HepG2 (cell line): ENCODE data around the gene TBX21. TPM values are rescaled to one million over a fixed set of nuclear protein-coding genes. Genes with fewer than 3 reads are reported as not detected.

Experiments
- CHD4 ChIP-seq: fragments of 200-600 bp; sonication (generic); IDR thresholded peaks from 2 replicates; pipeline ENCODE4 v1.7.0; 2017; ENCODE audit warnings: mild to moderate bottlenecking, low read length, borderline replicate concordance
- DMAP1 ChIP-seq: IDR thresholded peaks from 2 replicates; pipeline ENCODE4 v1.6.1; 2016
- ETV6 ChIP-seq: sonication (generic); formaldehyde crosslinking; conservative IDR thresholded peaks from 2 replicates; pipeline ENCODE4 v1.4.0; 2020; ENCODE audit warnings: missing genetic modification reagents
- GABPB1 ChIP-seq: IDR thresholded peaks from 2 replicates; pipeline ENCODE4 v1.6.1; 2016; ENCODE audit warnings: mild to moderate bottlenecking, missing genetic modification reagents, moderate library complexity, missing compliant biosample characterization
- KDM2A ChIP-seq: sonication (generic); formaldehyde crosslinking; IDR thresholded peaks from 2 replicates; pipeline ENCODE4 v1.4.0; 2020; ENCODE audit warnings: low read depth, missing genetic modification reagents, borderline replicate concordance
- MTA1 ChIP-seq: sonication (generic); formaldehyde crosslinking; IDR thresholded peaks from 2 replicates; pipeline ENCODE4 v1.4.0; 2020; ENCODE audit warnings: missing genetic modification reagents, mild to moderate bottlenecking, borderline replicate concordance
- MZF1 ChIP-seq: sonication (generic); formaldehyde crosslinking; IDR thresholded peaks from 2 replicates; pipeline ENCODE4 v1.8.1; 2023; ENCODE audit warnings: mild to moderate bottlenecking, missing genetic modification reagents, borderline replicate concordance
- NRL ChIP-seq: sonication (generic); formaldehyde crosslinking; IDR thresholded peaks from 2 replicates; pipeline ENCODE4 v1.5.0; 2020; ENCODE audit warnings: missing genetic modification reagents, mild to moderate bottlenecking, moderate library complexity, borderline replicate concordance
- RBM39 ChIP-seq: fragments of 200-400 bp; formaldehyde crosslinking; IDR thresholded peaks from one replicate; pipeline ENCODE4 v1.6.1; 2018; ENCODE audit warnings: antibody characterized with exemption, mild to moderate bottlenecking, low read depth, low read length; ENCODE audit not compliant: poor library complexity, severe bottlenecking
- SMAD1 ChIP-seq: sonication (generic); formaldehyde crosslinking; IDR thresholded peaks from 2 replicates; pipeline ENCODE4 v1.4.0; 2020; ENCODE audit warnings: missing genetic modification reagents, low read depth, mild to moderate bottlenecking, borderline replicate concordance
- TBL1XR1 ChIP-seq: fragments of 150-350 bp; IDR thresholded peaks from 2 replicates; pipeline ENCODE4 v1.6.1; 2014; ENCODE audit warnings: borderline replicate concordance, low read length; ENCODE audit not compliant: partially characterized antibody
- ZNF160 ChIP-seq: sonication (generic); formaldehyde crosslinking; IDR thresholded peaks from 2 replicates; pipeline ENCODE4 v1.8.0; 2022; ENCODE audit warnings: mild to moderate bottlenecking, inconsistent platforms, missing genetic modification reagents
- ZNF326 ChIP-seq: sonication (generic); formaldehyde crosslinking; IDR thresholded peaks from 2 replicates; pipeline ENCODE4 v1.4.0; 2020; ENCODE audit warnings: missing genetic modification reagents, borderline replicate concordance
- ZNF367 ChIP-seq: sonication (generic); formaldehyde crosslinking; IDR thresholded peaks from 2 replicates; pipeline ENCODE4 v1.4.0; 2020; ENCODE audit warnings: missing genetic modification reagents, borderline replicate concordance
- ZSCAN22 ChIP-seq: sonication (generic); formaldehyde crosslinking; IDR thresholded peaks from 2 replicates; pipeline ENCODE4 v1.4.0; 2020; ENCODE audit warnings: mild to moderate bottlenecking, missing genetic modification reagents
- ZSCAN29 ChIP-seq: sonication (generic); formaldehyde crosslinking; conservative IDR thresholded peaks from 2 replicates; pipeline ENCODE4 v1.4.0; 2020; ENCODE audit warnings: mild to moderate bottlenecking, missing genetic modification reagents
- polyA plus RNA-seq, 8 experiments: library from polyadenylated mRNA; depleted of rRNA in 3 of 8; stranded (reverse) in 7 of 8; unstranded in 1 of 8; fragments of >200 nt; fragmentation: Illumina TruSeq in 4 of 8; extraction: Trizol in 4 of 8; gene quantifications; 2 replicates each; pipeline versions ENCODE4 v1.2.1 to v1.2.3, GENCODE V29; 2011 to 2016; ENCODE audit warnings: low read depth in 4 of 8, missing spikeins in 1 of 8, mixed read lengths in 1 of 8; ENCODE audit not compliant: insufficient read depth in 1 of 8
- total RNA-seq, 5 experiments: library from RNA; depleted of rRNA; stranded (reverse); fragments of >200 nt; fragmentation: Illumina TruSeq; extraction: Trizol; gene quantifications; 2 replicates each; pipeline ENCODE4 v1.2.3, GENCODE V29; 2016; ENCODE audit warnings: low read depth in 1 of 5
- TF ChIP-seq, protein P1 (sequence below), 2 experiments: sonication (generic) in 1 of 2; formaldehyde crosslinking in 1 of 2; IDR thresholded peaks; 2 replicates each; pipeline versions ENCODE4 v1.5.1 to v1.6.1; 2011 to 2020; ENCODE audit warnings: borderline replicate concordance in 1 of 2, low read depth in 1 of 2, low read length in 1 of 2, mild to moderate bottlenecking in 1 of 2, missing genetic modification reagents in 1 of 2, moderate library complexity in 1 of 2
- TF ChIP-seq, protein P2 (sequence below): sonication (generic); formaldehyde crosslinking; IDR thresholded peaks from 2 replicates; pipeline ENCODE4 v1.8.1; 2023; ENCODE audit warnings: mild to moderate bottlenecking, inconsistent platforms, moderate library complexity, missing genetic modification reagents, borderline replicate concordance
- TF ChIP-seq, protein P3 (sequence below): IDR thresholded peaks from 2 replicates; pipeline ENCODE4 v1.6.1; 2016; ENCODE audit warnings: missing compliant biosample characterization, missing genetic modification reagents, borderline replicate concordance
- TF ChIP-seq, protein P4 (sequence below): sonication (generic); formaldehyde crosslinking; IDR thresholded peaks from 2 replicates; pipeline ENCODE4 v1.8.0; 2022; ENCODE audit warnings: mild to moderate bottlenecking, missing genetic modification reagents, moderate library complexity
- TF ChIP-seq, protein P5 (sequence below): IDR thresholded peaks from 2 replicates; pipeline ENCODE4 v1.6.1; 2016; ENCODE audit warnings: missing compliant biosample characterization, missing genetic modification reagents, borderline replicate concordance

The TBX21 gene
- total and polyA plus RNA-seq, 2 of the 13 experiments (the other 11 are each of a cell fraction or from before 2014, with no cell fraction given) = not detected

DNA sequence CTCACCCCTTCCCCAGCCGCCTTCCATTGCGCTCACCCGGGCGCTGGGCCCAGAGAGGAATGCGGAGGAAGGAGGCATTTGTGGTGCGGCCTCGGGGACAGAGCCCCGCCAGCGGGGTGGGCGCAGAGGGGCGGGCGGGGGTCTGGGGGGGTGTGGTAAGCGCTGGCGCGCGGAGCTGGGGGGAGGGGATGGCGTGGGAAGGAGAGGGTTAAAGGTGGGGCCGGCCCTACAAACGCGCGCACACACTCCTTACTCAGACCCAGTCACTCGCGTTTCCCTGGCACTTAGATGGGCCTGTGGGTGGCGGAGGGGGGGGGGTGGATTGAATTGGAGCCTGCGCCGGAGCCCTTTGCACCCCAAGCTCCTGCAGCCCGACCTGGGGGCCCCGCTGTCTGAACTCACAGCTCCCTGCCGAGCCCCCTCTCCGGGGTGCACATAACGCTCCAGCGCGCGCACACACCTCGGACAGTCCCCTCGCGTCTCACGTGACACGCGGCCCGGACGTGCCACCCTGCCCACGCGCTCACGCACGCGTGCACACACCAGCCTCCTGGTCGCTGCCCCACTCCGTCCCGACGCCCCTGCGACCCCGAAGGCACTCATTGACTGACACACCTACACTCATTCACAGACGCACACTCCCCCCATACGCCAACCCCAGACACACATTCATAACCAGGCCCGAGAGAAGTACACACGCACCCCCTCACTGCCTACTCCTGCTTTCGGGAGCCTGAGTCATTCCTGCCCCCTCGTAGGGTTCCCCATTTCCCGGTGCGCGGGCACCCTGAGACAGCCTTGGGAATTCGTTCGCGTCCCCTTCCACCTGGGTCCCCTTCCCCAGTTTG, 38.2 kb upstream of the TBX21 start (continued):
- TF ChIP-seq RBM39 = peak; percentile 44
- TF ChIP-seq ETV6 (CRISPR knock-in tag) = no peak
- TF ChIP-seq DMAP1 (CRISPR knock-in tag) = peak; percentile 44; the same call in 1 of the 2 replicates
- no peak for TF ChIP-seq ZSCAN29 (CRISPR knock-in tag)
- TF ChIP-seq, protein P1, sequence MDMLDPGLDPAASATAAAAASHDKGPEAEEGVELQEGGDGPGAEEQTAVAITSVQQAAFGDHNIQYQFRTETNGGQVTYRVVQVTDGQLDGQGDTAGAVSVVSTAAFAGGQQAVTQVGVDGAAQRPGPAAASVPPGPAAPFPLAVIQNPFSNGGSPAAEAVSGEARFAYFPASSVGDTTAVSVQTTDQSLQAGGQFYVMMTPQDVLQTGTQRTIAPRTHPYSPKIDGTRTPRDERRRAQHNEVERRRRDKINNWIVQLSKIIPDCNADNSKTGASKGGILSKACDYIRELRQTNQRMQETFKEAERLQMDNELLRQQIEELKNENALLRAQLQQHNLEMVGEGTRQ (IDR thresholded peaks at IDR 0.05; ENCODE audit: low read depth, low read length) = peak; percentile 7; the same call in 1 of the 2 replicates
- TF ChIP-seq, protein P1 (CRISPR knock-in tag; IDR thresholded peaks at IDR 0.05; ENCODE audit: borderline replicate concordance) = no peak
- no peak for TF ChIP-seq TBL1XR1
- no peak for TF ChIP-seq NRL (CRISPR knock-in tag)
- no peak for TF ChIP-seq ZNF367 (CRISPR knock-in tag)
- TF ChIP-seq, protein P2, sequence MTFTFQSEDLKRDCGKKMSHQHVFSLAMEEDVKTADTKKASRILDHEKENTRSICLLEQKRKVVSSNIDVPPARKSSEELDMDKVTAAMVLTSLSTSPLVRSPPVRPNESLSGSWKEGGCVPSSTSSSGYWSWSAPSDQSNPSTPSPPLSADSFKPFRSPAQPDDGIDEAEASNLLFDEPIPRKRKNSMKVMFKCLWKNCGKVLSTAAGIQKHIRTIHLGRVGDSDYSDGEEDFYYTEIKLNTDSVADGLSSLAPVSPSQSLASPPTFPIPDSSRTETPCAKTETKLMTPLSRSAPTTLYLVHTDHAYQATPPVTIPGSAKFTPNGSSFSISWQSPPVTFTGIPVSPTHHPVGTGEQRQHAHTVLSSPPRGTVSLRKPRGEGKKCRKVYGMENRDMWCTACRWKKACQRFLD (CRISPR knock-in tag) = 0 out of 2 replicates have a peak, but pooled peaks have one; percentile 30
- TF ChIP-seq ZNF326 (CRISPR knock-in tag) = no peak
- 0 out of 2 replicates have a peak, but pooled peaks have one; percentile 54 for TF ChIP-seq MTA1 (CRISPR knock-in tag)
- TF ChIP-seq, protein P3, sequence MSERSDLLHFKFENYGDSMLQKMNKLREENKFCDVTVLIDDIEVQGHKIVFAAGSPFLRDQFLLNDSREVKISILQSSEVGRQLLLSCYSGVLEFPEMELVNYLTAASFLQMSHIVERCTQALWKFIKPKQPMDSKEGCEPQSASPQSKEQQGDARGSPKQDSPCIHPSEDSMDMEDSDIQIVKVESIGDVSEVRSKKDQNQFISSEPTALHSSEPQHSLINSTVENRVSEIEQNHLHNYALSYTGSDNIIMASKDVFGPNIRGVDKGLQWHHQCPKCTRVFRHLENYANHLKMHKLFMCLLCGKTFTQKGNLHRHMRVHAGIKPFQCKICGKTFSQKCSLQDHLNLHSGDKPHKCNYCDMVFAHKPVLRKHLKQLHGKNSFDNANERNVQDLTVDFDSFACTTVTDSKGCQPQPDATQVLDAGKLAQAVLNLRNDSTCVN (CRISPR knock-in tag) = 0 out of 2 replicates have a peak, but pooled peaks have one; percentile 13
- TF ChIP-seq MZF1 (CRISPR knock-in tag) = no peak
- TF ChIP-seq ZSCAN22 = no peak
- TF ChIP-seq ZNF160 (CRISPR knock-in tag) = 0 out of 2 replicates have a peak, but pooled peaks have one; percentile 14
- TF ChIP-seq, protein P4, sequence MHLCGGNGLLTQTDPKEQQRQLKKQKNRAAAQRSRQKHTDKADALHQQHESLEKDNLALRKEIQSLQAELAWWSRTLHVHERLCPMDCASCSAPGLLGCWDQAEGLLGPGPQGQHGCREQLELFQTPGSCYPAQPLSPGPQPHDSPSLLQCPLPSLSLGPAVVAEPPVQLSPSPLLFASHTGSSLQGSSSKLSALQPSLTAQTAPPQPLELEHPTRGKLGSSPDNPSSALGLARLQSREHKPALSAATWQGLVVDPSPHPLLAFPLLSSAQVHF = no peak
- no peak for TF ChIP-seq SMAD1 (CRISPR knock-in tag)
- peak; percentile 18; the same call in 1 of the 2 replicates for TF ChIP-seq GABPB1
- TF ChIP-seq, protein P5, sequence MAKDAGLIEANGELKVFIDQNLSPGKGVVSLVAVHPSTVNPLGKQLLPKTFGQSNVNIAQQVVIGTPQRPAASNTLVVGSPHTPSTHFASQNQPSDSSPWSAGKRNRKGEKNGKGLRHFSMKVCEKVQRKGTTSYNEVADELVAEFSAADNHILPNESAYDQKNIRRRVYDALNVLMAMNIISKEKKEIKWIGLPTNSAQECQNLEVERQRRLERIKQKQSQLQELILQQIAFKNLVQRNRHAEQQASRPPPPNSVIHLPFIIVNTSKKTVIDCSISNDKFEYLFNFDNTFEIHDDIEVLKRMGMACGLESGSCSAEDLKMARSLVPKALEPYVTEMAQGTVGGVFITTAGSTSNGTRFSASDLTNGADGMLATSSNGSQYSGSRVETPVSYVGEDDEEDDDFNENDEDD (CRISPR knock-in tag) = no peak
- peak; percentile 41; the same call in 1 of the 2 replicates for TF ChIP-seq KDM2A (CRISPR knock-in tag)
- no peak for TF ChIP-seq CHD4
